Iris pigment epithelial cell (primary cell): Measurements from ENCODE around the gene PRSS38.

Source experiments
- DNase-seq: peaks from one replicate; pipeline ENCODE4 v3.0.0-alpha.2; 2011; ENCODE audit warnings: low read depth

Gene PRSS38

GRCh38 chr1:227815468-227816409 lies at the start of gene PRSS38:
TSS of gene PRSS38 (plus strand) at chr1:227815675. CDS start at chr1:227815717, 42 bp downstream.
- no peak for DNase-seq

GRCh38 chr1:227766015-227766634 lies 49.4 kb upstream of the PRSS38 start:
- no peak for DNase-seq

GRCh38 chr1:227766653-227767277 lies 48.7 kb upstream of the PRSS38 start:
- no peak for DNase-seq

- DNase-seq = no peak
Measured at GRCh38 chr1:227767401-227768124, 47.9 kb upstream of the PRSS38 start.

GRCh38 chr1:227768125-227768439 lies 47.4 kb upstream of the PRSS38 start:
- DNase-seq = no peak

GRCh38 chr1:227768640-227769039 lies 46.8 kb upstream of the PRSS38 start:
- no peak for DNase-seq

GRCh38 chr1:227769047-227769935 lies 46.2 kb upstream of the PRSS38 start:
- DNase-seq = no peak

GRCh38 chr1:227769936-227770494 lies 45.5 kb upstream of the PRSS38 start:
- no peak for DNase-seq

GRCh38 chr1:227770812-227771211 lies 44.7 kb upstream of the PRSS38 start:
- no peak for DNase-seq

GRCh38 chr1:227771326-227771725 lies 44.1 kb upstream of the PRSS38 start:
- no peak for DNase-seq

GRCh38 chr1:227771771-227772170 lies 43.7 kb upstream of the PRSS38 start:
- DNase-seq = no peak

- DNase-seq = no peak
Measured at GRCh38 chr1:227773558-227773957, 41.9 kb upstream of the PRSS38 start.

- DNase-seq = no peak
Measured at GRCh38 chr1:227774051-227774731, 41.3 kb upstream of the PRSS38 start.

- no peak for DNase-seq
Measured at GRCh38 chr1:227774821-227775661, 40.4 kb upstream of the PRSS38 start.

- no peak for DNase-seq
Measured at GRCh38 chr1:227775841-227776240, 39.6 kb upstream of the PRSS38 start.

- DNase-seq = peak; percentile 72
Measured at GRCh38 chr1:227776331-227776771, 39.1 kb upstream of the PRSS38 start.

GRCh38 chr1:227777156-227777555 lies 38.3 kb upstream of the PRSS38 start:
- no peak for DNase-seq

- no peak for DNase-seq
Measured at GRCh38 chr1:227777646-227778045, 37.8 kb upstream of the PRSS38 start.

- DNase-seq = peak; percentile 37
Measured at GRCh38 chr1:227778401-227778947, 37.0 kb upstream of the PRSS38 start.
